Measurements from ENCODE around the gene GRIK3. TPM values are rescaled to one million over a fixed set of nuclear protein-coding genes. Genes with fewer than 3 reads are reported as not detected.

Gene GRIK3
- total and polyA plus RNA-seq, 8 donors, result under 0.01 to 4.9 (median 0.46) TPM; not detected in 1

GRCh38 chr1:36838888-36839287 is 195.4 kb downstream of the GRIK3 start:
- no peak overlapping the region for H3K27ac ChIP-seq
- H3K9me3 ChIP-seq, result no peaks in the 10 kb centered on the region
- no peak for DNase-seq
- H3K4me3 ChIP-seq, result no peak overlapping the region
- H3K4me1 ChIP-seq, result no peaks in the 10 kb centered on the region
- peaks cover 0 to 88% (median 3%) of the 10 kb centered on the region in 3 donors for H3K27me3 ChIP-seq
- 53 to 66% (median 59%) methylated on average over 6 to 8 of the region's 8 CpGs for WGBS, 5 donors
- intact Hi-C loops (cut with DNase I; ENCODE audit: low total_unique reads), result no loop called here
- no peaks in the 10 kb centered on the region for H3K36me3 ChIP-seq
- TF ChIP-seq POLR2A (IDR thresholded peaks at IDR 0.05), result no peak
- no peak for TF ChIP-seq CTCF (IDR thresholded peaks at IDR 0.05)

- no peak for TF ChIP-seq CTCF (IDR thresholded peaks at IDR 0.05)
- TF ChIP-seq POLR2A (IDR thresholded peaks at IDR 0.05), result no peak
- no peaks in the 10 kb centered on the region for H3K4me1 ChIP-seq
- H3K27me3 ChIP-seq, result peaks cover 0 to 91% (median 3%) of the 10 kb centered on the region in 3 donors
- no peak overlapping the region for H3K4me3 ChIP-seq
- DNase-seq, result no peak
- no peak overlapping the region for H3K27ac ChIP-seq
- no peaks in the 10 kb centered on the region for H3K9me3 ChIP-seq
- no peaks in the 10 kb centered on the region for H3K36me3 ChIP-seq
- intact Hi-C loops (cut with DNase I; ENCODE audit: low total_unique reads), result no loop called here
- WGBS, 5 donors, result 27 to 46% (median 31%) methylated on average over 3 of the region's 3 CpGs
These were observed 197.4 kb downstream of the GRIK3 start for GRCh38 chr1:36836916-36837315.

- intact Hi-C loops (cut with DNase I; ENCODE audit: low total_unique reads), result no loop called here
- Histone ChIP-seq H3K36me3 (no peaks in the 10 kb centered on the region), H3K4me3 (no peak overlapping the region), H3K4me1 (no peaks in the 10 kb centered on the region), H3K27ac (no peak overlapping the region), H3K27me3 (peaks cover 0 to 86% (median under 1%) of the 10 kb centered on the region in 3 donors), H3K9me3 (no peaks in the 10 kb centered on the region)
- DNase-seq, result peak in 1 of 2 donors; percentile 12
- WGBS, 5 donors, result 53 to 70% (median 63%) methylated on average over 5 to 11 of the region's 11 CpGs
- TF ChIP-seq CTCF (IDR thresholded peaks at IDR 0.05) (no peak), POLR2AphosphoS5 (IDR thresholded peaks at IDR 0.05) (no peak), EP300 (IDR thresholded peaks at IDR 0.05) (no peak), POLR2A (IDR thresholded peaks at IDR 0.05) (no peak)
These were observed 198.0 kb downstream of the GRIK3 start for GRCh38 chr1:36836196-36836883.

GRCh38 chr1:36835696-36836095 is 198.6 kb downstream of the GRIK3 start:
- Histone ChIP-seq H3K4me3 (no peak overlapping the region), H3K36me3 (no peaks in the 10 kb centered on the region), H3K4me1 (no peaks in the 10 kb centered on the region), H3K27me3 (peaks cover 0 to 86% (median 0%) of the 10 kb centered on the region in 3 donors), H3K9me3 (no peaks in the 10 kb centered on the region), H3K27ac (no peak overlapping the region)
- 63 to 71% (median 68%) methylated on average over 4 of the region's 4 CpGs for WGBS, 5 donors
- TF ChIP-seq POLR2AphosphoS5 (IDR thresholded peaks at IDR 0.05) (no peak), POLR2A (IDR thresholded peaks at IDR 0.05) (no peak), CTCF (IDR thresholded peaks at IDR 0.05) (no peak), EP300 (IDR thresholded peaks at IDR 0.05) (no peak)
- intact Hi-C loops (cut with DNase I; ENCODE audit: low total_unique reads), result no loop called here
- DNase-seq, result no peak

Measured in stomach (tissue), 9 donors.